Gastrocnemius medialis (tissue), 4 donors: Measurements from ENCODE around the gene RGS14.

Experiments
- CTCF ChIP-seq, 5 experiments: fragments of 450-650 bp in 3 of 5; fragments of 200-600 bp in 2 of 5; sonication (generic) in 2 of 5; IDR thresholded peaks in 4 of 5; conservative IDR thresholded peaks in 1 of 5; 1 replicate in 4 of 5; 2 replicates in 1 of 5; pipeline ENCODE4 v1.5.1; 2016 to 2019; ENCODE audit warnings: antibody characterized with exemption in 5 of 5, mild to moderate bottlenecking in 3 of 5, moderate library complexity in 3 of 5
- POLR2A ChIP-seq, 2 donors: fragments of 450-650 bp; IDR thresholded peaks; one replicate each; pipeline ENCODE4 v1.6.1; 2017; ENCODE audit warnings: antibody characterized with exemption in 2 of 2, mild to moderate bottlenecking in 2 of 2, moderate library complexity in 2 of 2

GRCh38 chr5:177358370-177358819 lies 671 bp downstream of the RGS14 start:
- TF ChIP-seq CTCF (IDR thresholded peaks at IDR 0.05 in 4 of 5, conservative IDR thresholded peaks at IDR 0.05 in 1 of 5) = no peak
- TF ChIP-seq POLR2A (IDR thresholded peaks at IDR 0.05) = no peak
